Measurements from ENCODE around the gene CD209. TPM values are rescaled to one million over a fixed set of nuclear protein-coding genes. Genes with fewer than 3 reads are reported as not detected.

Gene CD209
- total and polyA plus RNA-seq, 2 experiments from 2014 or later = 0.35 TPM; not detected in 1

DNA sequence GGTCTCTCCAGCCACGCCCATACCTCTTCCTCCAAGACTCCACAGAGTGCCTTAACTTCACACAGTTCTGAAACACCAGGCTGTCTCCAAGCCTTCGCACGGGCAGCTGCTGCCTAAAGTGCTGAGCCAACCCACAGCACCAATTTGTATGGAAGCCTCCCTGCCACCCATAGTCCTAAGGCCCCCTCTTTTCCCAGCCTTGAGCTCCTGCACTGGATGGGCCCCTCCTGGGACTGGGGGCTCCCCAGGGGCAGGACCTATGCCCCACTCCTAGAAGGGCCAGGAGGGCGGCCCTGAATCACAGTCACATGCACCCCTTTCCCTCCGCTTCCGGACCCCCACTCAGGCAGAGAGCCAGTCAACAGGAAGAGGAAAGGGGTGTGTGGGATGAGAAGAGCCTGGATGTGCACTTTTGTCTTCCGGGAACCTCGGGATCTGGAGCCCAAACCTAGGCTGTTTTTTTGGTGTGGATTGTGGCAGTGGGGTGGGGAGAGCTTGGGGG is 40.3 kb downstream of the CD209 start:
- H3K4me3 ChIP-seq = no peak overlapping the region
- Mint-ChIP-seq H3K4me3 (no peak overlapping the region), H3K27ac (no peak overlapping the region), H3K27me3 (ENCODE audit: insufficient read depth, low read depth, poor library complexity) (peaks cover 10% of the 10 kb centered on the region), H3K4me1 (no peaks in the 10 kb centered on the region), H3K9me3 (no peaks in the 10 kb centered on the region), H3K36me3 (ENCODE audit: low read depth) (no peaks in the 10 kb centered on the region; the same call in 2 of the 3 replicates)
- H4K20me1 ChIP-seq (replicated peaks; ENCODE audit: insufficient read depth) = no peaks in the 10 kb centered on the region
- H3K27me3 ChIP-seq (ENCODE audit: insufficient read depth) = no peaks in the 10 kb centered on the region
- H3K36me3 ChIP-seq (ENCODE audit: insufficient read depth) = no peaks in the 10 kb centered on the region
- H2AFZ ChIP-seq = no peak overlapping the region
- H3K79me2 ChIP-seq (replicated peaks; ENCODE audit: insufficient read depth) = no peaks in the 10 kb centered on the region
- DNase-seq (ENCODE audit: low spot score) (no peak), ATAC-seq (no peak)
- H3K4me1 ChIP-seq (ENCODE audit: insufficient read depth) = no peaks in the 10 kb centered on the region
- no peak overlapping the region for H3K4me2 ChIP-seq
- H3K27ac ChIP-seq (ENCODE audit: low read depth) = no peak overlapping the region
- no peaks in the 10 kb centered on the region for H3K9me2 ChIP-seq (ENCODE audit: insufficient read depth)
- TF ChIP-seq STAT1 (IDR thresholded peaks at IDR 0.05; ENCODE audit: unreplicated experiment) (no peak), ZNF331 (CRISPR knock-in tag; IDR thresholded peaks at IDR 0.05; ENCODE audit: low read depth) (no peak), JUNB (IDR thresholded peaks at IDR 0.05; ENCODE audit: unreplicated experiment) (no peak), EZH2phosphoT487 (IDR thresholded peaks at IDR 0.05; ENCODE audit: unreplicated experiment) (no peak), CREB1 (CRISPR knock-in tag; IDR thresholded peaks at IDR 0.05; ENCODE audit: low read depth) (no peak), EZH2 (IDR thresholded peaks at IDR 0.05; ENCODE audit: low read depth, unreplicated experiment) (no peak), NANOG (IDR thresholded peaks at IDR 0.05; ENCODE audit: borderline replicate concordance) (no peak), POLR2AphosphoS5 (IDR thresholded peaks at IDR 0.05; ENCODE audit: low read depth) (no peak)
- TF ChIP-seq, protein P1, sequence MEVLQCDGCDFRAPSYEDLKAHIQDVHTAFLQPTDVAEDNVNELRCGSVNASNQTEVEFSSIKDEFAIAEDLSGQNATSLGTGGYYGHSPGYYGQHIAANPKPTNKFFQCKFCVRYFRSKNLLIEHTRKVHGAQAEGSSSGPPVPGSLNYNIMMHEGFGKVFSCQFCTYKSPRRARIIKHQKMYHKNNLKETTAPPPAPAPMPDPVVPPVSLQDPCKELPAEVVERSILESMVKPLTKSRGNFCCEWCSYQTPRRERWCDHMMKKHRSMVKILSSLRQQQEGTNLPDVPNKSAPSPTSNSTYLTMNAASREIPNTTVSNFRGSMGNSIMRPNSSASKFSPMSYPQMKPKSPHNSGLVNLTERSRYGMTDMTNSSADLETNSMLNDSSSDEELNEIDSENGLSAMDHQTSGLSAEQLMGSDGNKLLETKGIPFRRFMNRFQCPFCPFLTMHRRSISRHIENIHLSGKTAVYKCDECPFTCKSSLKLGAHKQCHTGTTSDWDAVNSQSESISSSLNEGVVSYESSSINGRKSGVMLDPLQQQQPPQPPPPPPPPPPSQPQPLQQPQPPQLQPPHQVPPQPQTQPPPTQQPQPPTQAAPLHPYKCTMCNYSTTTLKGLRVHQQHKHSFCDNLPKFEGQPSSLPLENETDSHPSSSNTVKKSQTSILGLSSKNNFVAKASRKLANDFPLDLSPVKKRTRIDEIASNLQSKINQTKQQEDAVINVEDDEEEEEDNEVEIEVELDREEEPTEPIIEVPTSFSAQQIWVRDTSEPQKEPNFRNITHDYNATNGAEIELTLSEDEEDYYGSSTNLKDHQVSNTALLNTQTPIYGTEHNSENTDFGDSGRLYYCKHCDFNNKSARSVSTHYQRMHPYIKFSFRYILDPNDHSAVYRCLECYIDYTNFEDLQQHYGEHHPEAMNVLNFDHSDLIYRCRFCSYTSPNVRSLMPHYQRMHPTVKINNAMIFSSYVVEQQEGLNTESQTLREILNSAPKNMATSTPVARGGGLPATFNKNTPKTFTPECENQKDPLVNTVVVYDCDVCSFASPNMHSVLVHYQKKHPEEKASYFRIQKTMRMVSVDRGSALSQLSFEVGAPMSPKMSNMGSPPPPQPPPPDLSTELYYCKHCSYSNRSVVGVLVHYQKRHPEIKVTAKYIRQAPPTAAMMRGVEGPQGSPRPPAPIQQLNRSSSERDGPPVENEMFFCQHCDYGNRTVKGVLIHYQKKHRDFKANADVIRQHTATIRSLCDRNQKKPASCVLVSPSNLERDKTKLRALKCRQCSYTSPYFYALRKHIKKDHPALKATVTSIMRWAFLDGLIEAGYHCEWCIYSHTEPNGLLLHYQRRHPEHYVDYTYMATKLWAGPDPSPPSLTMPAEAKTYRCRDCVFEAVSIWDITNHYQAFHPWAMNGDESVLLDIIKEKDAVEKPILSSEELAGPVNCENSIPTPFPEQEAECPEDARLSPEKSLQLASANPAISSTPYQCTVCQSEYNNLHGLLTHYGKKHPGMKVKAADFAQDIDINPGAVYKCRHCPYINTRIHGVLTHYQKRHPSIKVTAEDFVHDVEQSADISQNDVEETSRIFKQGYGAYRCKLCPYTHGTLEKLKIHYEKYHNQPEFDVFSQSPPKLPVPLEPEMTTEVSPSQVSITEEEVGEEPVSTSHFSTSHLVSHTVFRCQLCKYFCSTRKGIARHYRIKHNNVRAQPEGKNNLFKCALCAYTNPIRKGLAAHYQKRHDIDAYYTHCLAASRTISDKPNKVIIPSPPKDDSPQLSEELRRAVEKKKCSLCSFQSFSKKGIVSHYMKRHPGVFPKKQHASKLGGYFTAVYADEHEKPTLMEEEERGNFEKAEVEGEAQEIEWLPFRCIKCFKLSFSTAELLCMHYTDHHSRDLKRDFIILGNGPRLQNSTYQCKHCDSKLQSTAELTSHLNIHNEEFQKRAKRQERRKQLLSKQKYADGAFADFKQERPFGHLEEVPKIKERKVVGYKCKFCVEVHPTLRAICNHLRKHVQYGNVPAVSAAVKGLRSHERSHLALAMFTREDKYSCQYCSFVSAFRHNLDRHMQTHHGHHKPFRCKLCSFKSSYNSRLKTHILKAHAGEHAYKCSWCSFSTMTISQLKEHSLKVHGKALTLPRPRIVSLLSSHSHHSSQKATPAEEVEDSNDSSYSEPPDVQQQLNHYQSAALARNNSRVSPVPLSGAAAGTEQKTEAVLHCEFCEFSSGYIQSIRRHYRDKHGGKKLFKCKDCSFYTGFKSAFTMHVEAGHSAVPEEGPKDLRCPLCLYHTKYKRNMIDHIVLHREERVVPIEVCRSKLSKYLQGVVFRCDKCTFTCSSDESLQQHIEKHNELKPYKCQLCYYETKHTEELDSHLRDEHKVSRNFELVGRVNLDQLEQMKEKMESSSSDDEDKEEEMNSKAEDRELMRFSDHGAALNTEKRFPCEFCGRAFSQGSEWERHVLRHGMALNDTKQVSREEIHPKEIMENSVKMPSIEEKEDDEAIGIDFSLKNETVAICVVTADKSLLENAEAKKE (CRISPR knock-in tag; IDR thresholded peaks at IDR 0.05) = no peak
- TF ChIP-seq, protein P2, sequence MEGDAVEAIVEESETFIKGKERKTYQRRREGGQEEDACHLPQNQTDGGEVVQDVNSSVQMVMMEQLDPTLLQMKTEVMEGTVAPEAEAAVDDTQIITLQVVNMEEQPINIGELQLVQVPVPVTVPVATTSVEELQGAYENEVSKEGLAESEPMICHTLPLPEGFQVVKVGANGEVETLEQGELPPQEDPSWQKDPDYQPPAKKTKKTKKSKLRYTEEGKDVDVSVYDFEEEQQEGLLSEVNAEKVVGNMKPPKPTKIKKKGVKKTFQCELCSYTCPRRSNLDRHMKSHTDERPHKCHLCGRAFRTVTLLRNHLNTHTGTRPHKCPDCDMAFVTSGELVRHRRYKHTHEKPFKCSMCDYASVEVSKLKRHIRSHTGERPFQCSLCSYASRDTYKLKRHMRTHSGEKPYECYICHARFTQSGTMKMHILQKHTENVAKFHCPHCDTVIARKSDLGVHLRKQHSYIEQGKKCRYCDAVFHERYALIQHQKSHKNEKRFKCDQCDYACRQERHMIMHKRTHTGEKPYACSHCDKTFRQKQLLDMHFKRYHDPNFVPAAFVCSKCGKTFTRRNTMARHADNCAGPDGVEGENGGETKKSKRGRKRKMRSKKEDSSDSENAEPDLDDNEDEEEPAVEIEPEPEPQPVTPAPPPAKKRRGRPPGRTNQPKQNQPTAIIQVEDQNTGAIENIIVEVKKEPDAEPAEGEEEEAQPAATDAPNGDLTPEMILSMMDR (conservative IDR thresholded peaks at IDR 0.05; ENCODE audit: low read depth in 2 of 2) = no peak
- TF ChIP-seq, protein P3, sequence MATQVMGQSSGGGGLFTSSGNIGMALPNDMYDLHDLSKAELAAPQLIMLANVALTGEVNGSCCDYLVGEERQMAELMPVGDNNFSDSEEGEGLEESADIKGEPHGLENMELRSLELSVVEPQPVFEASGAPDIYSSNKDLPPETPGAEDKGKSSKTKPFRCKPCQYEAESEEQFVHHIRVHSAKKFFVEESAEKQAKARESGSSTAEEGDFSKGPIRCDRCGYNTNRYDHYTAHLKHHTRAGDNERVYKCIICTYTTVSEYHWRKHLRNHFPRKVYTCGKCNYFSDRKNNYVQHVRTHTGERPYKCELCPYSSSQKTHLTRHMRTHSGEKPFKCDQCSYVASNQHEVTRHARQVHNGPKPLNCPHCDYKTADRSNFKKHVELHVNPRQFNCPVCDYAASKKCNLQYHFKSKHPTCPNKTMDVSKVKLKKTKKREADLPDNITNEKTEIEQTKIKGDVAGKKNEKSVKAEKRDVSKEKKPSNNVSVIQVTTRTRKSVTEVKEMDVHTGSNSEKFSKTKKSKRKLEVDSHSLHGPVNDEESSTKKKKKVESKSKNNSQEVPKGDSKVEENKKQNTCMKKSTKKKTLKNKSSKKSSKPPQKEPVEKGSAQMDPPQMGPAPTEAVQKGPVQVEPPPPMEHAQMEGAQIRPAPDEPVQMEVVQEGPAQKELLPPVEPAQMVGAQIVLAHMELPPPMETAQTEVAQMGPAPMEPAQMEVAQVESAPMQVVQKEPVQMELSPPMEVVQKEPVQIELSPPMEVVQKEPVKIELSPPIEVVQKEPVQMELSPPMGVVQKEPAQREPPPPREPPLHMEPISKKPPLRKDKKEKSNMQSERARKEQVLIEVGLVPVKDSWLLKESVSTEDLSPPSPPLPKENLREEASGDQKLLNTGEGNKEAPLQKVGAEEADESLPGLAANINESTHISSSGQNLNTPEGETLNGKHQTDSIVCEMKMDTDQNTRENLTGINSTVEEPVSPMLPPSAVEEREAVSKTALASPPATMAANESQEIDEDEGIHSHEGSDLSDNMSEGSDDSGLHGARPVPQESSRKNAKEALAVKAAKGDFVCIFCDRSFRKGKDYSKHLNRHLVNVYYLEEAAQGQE (IDR thresholded peaks at IDR 0.05; ENCODE audit: unreplicated experiment) = no peak
- H3F3A ChIP-seq (replicated peaks; ENCODE audit: low read depth) = no peaks in the 10 kb centered on the region

Measured in GM23338 (cell line).